Posterior vena cava (tissue), 2 donors: ENCODE measurements around the gene TBC1D22A. TPM values are rescaled to one million over a fixed set of nuclear protein-coding genes. Genes with fewer than 3 reads are reported as not detected.
A peak's percentile ranks its signal among the peaks of the same experiment; 100 is the strongest.

ENCODE experiments used
- DNase-seq: peaks from one replicate; pipeline ENCODE4 v3.0.0-alpha.2; 2020; ENCODE audit warnings: low spot score
- intact Hi-C, 2 donors: fragments of 100-400 bp; cut with DNase I; formaldehyde crosslinking; loops; one replicate each; pipeline versions ENCODE4 v1.14.1 to v1.14.2; 2022 to 2023
- total RNA-seq, 2 donors: library from RNA; stranded (reverse); fragmentation: NEBNext Ultra II Directional; extraction: Animal tissue kit (Norgen Biotek cat#: 25700); gene quantifications; one replicate each; pipeline ENCODE4 v1.2.1, GENCODE V29; 2021
- donor health status: DM: yes; HTN: yes; CAD: no.
- donor health status: DM: yes; HTN: yes; CAD: no.

Gene TBC1D22A
- total RNA-seq, 2 donors from 2014 or later, result 19.3 to 21.7 TPM

- intact Hi-C loops, result no loop called here
- DNase-seq, result peak; percentile 38
Observed at GRCh38 chr22:46764779-46765485, 2.5 kb downstream of the TBC1D22A start.

GRCh38 chr22:46766611-46767010, 4.2 kb downstream of the TBC1D22A start:
- intact Hi-C loops, result no loop called here
- peak; percentile 53 for DNase-seq

GRCh38 chr22:46767249-46767985, 5.0 kb downstream of the TBC1D22A start:
- intact Hi-C loops, result no loop called here
- no peak for DNase-seq

- intact Hi-C loops, result no loop called here
- DNase-seq, result no peak
Observed at GRCh38 chr22:46769191-46769675, 6.8 kb downstream of the TBC1D22A start.

- intact Hi-C loops, result no loop called here
- DNase-seq, result no peak
Observed at GRCh38 chr22:46769706-46770105, 7.3 kb downstream of the TBC1D22A start.

GRCh38 chr22:46770151-46770641, 7.7 kb downstream of the TBC1D22A start:
- intact Hi-C loops, result no loop called here
- DNase-seq, result peak; percentile 73

- DNase-seq, result no peak
- intact Hi-C loops, result no loop called here
Observed at GRCh38 chr22:46770726-46771125, 8.3 kb downstream of the TBC1D22A start.

GRCh38 chr22:46773076-46773475, 10.6 kb downstream of the TBC1D22A start:
- DNase-seq, result no peak
- intact Hi-C loops, result no loop called here

GRCh38 chr22:46774253-46774979, 12.0 kb downstream of the TBC1D22A start:
- intact Hi-C loops, result no loop called here
- DNase-seq, result no peak

GRCh38 chr22:46774980-46775849, 12.8 kb downstream of the TBC1D22A start:
- intact Hi-C loops, result no loop called here
- DNase-seq, result no peak

- intact Hi-C loops, result no loop called here
- DNase-seq, result no peak
Observed at GRCh38 chr22:46775850-46776826, 13.7 kb downstream of the TBC1D22A start.

- DNase-seq, result no peak
- intact Hi-C loops, result no loop called here
Observed at GRCh38 chr22:46776876-46777608, 14.6 kb downstream of the TBC1D22A start.

GRCh38 chr22:46777609-46777970, 15.1 kb downstream of the TBC1D22A start:
- intact Hi-C loops, result no loop called here
- DNase-seq, result peak; percentile 85

- intact Hi-C loops, result no loop called here
- no peak for DNase-seq
Observed at GRCh38 chr22:46779023-46779422, 16.6 kb downstream of the TBC1D22A start.

- no peak for DNase-seq
- intact Hi-C loops, result no loop called here
Observed at GRCh38 chr22:46779651-46780050, 17.2 kb downstream of the TBC1D22A start.

- intact Hi-C loops, result no loop called here
- DNase-seq, result no peak
Observed at GRCh38 chr22:46780453-46780852, 18.0 kb downstream of the TBC1D22A start.

GRCh38 chr22:46781291-46781690, 18.8 kb downstream of the TBC1D22A start:
- intact Hi-C loops, result no loop called here
- no peak for DNase-seq
